NCI-H69 (cell line): ENCODE measurements around the gene B2M.
A peak's percentile ranks its signal among the peaks of the same experiment; 100 is the strongest.
"Not testable (repeated sequence)": the region's sequence is repeated elsewhere in the genome, so short reads cannot be mapped to it uniquely, and the experiment has no call there.

Source experiments
- DNase-seq: peaks from one replicate; lab custom pipeline; 2025; lab: John Stamatoyannopoulos, UW

Gene B2M

DNA sequence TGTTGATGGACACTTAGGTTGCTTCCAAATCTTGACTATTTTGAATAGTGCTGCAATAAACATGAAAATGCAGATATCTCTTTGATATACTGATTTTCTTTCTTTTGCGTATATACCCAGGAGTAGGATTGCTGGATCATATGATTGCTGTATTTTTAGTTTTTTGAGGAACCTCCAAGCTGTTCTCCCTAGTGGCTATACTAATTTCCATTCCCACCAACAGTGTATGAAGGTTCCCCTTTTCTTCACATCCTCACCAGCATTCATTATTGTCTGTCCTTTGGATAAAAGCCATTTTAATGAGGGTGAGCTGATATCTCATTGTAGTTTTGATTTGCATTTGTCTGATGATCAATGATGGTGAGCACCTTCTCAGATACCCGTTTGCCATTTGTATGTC, 12.7 kb upstream of the B2M start:
- DNase-seq = no peak

DNA sequence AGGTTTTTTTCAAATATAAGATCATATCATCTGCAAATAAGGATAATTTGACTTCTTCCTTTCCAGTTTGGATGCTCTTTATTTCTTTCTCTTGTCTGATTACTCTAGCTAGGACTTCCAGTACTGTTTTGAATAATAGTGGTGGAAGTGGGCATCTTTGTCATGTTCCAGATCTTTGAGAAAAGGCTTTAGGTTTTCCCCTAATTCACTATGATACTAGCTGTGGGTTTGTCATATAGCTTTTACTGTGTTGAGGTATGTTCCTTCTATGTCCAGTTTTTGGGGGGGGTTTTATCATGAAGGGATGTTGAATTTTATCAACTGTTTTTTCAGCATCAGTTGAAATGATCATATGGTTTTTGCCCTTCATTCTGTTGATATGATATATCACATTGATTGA, 10.6 kb upstream of the B2M start:
- not testable (repeated sequence) for DNase-seq

DNA sequence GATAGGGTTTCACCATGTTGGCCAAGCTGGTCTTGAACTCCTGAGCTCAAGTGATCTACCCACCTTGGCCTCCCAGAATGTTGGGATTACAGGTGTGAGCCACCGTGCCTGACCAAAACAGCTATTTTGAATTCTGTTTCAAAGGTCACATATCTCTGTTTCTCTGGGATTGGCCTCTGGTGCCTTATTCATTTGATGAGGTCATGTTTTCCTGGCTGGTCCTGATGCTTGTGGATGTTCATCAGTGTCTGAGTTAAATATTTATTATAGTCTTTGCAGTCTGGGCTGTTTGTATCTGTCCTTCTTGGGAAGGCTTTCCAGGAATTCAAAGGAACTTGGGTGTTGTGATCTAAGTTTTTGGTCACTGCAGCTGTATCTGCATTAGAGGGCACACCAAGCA, 5.3 kb upstream of the B2M start:
- no peak for DNase-seq

DNA sequence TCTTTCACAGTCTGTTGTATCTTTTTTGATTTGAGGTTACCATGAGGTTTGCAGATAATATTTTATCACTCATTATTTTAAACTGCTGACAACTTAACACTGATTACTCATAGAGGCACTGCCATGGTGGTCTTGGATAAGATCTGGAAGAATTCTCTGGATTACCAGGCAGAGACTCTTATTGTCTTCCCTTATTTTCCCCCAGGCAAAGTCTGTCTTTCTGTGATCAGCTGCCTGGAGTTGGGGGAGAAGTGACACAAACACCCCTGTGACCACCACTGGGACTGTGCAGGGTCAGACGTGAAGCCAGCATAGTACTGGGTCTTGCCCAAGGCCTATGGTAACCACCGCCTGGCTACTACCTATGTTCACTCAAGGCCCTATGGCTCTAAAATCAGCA, 4.9 kb upstream of the B2M start:
- no peak for DNase-seq

DNA sequence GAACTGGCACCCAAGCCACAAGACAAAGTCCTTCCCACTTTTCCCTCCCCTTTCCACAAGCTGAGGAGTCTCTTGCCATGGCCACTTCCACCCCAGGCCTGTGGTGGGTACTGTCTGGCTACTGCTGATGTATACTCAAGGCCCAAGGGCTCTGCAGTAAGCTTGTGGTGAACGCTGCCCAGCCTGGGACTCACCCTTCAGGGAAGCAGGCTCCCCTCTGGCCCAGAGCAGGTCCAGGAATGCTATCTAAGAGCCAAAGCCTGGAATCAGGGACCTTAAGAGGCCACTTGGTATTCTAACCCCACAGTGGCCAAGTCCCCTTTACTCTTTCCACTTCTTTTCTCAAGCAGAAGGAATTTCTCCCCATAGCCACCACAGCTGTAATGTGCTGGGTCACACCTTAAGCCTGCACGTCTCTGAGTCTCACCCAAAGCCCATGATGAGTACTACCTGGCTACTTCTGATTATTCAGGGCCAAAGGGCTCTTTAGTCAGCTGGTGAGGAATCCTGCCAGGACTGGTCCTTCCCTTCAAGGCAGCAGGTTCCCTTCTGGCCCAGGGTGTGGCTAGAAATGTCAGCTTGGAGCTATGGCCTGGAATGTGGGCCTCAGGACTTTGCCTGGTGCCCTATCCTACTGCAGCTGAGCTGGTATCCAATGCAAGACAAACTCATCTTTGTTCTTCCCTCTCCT, 4.2 kb upstream of the B2M start:
- no peak for DNase-seq

DNA sequence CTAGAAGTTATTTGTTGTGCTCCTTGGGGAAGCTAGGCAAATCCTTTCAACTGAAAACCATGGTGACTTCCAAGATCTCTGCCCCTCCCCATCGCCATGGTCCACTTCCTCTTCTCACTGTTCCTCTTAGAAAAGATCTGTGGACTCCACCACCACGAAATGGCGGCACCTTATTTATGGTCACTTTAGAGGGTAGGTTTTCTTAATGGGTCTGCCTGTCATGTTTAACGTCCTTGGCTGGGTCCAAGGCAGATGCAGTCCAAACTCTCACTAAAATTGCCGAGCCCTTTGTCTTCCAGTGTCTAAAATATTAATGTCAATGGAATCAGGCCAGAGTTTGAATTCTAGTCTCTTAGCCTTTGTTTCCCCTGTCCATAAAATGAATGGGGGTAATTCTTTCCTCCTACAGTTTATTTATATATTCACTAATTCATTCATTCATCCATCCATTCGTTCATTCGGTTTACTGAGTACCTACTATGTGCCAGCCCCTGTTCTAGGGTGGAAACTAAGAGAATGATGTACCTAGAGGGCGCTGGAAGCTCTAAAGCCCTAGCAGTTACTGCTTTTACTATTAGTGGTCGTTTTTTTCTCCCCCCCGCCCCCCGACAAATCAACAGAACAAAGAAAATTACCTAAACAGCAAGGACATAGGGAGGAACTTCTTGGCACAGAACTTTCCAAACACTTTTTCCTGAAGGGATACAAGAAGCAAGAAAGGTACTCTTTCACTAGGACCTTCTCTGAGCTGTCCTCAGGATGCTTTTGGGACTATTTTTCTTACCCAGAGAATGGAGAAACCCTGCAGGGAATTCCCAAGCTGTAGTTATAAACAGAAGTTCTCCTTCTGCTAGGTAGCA, 851 bp upstream of the B2M start:
- peak; percentile 55 for DNase-seq

DNA sequence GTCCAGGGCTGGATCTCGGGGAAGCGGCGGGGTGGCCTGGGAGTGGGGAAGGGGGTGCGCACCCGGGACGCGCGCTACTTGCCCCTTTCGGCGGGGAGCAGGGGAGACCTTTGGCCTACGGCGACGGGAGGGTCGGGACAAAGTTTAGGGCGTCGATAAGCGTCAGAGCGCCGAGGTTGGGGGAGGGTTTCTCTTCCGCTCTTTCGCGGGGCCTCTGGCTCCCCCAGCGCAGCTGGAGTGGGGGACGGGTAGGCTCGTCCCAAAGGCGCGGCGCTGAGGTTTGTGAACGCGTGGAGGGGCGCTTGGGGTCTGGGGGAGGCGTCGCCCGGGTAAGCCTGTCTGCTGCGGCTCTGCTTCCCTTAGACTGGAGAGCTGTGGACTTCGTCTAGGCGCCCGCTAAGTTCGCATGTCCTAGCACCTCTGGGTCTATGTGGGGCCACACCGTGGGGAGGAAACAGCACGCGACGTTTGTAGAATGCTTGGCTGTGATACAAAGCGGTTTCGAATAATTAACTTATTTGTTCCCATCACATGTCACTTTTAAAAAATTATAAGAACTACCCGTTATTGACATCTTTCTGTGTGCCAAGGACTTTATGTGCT, 527 bp downstream of the B2M start:
- DNase-seq = peak; percentile 75

DNA sequence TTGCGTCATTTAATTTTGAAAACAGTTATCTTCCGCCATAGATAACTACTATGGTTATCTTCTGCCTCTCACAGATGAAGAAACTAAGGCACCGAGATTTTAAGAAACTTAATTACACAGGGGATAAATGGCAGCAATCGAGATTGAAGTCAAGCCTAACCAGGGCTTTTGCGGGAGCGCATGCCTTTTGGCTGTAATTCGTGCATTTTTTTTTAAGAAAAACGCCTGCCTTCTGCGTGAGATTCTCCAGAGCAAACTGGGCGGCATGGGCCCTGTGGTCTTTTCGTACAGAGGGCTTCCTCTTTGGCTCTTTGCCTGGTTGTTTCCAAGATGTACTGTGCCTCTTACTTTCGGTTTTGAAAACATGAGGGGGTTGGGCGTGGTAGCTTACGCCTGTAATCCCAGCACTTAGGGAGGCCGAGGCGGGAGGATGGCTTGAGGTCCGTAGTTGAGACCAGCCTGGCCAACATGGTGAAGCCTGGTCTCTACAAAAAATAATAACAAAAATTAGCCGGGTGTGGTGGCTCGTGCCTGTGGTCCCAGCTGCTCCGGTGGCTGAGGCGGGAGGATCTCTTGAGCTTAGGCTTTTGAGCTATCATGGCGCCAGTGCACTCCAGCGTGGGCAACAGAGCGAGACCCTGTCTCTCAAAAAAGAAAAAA, 1.2 kb downstream of the B2M start:
- peak; percentile 80 for DNase-seq

DNA sequence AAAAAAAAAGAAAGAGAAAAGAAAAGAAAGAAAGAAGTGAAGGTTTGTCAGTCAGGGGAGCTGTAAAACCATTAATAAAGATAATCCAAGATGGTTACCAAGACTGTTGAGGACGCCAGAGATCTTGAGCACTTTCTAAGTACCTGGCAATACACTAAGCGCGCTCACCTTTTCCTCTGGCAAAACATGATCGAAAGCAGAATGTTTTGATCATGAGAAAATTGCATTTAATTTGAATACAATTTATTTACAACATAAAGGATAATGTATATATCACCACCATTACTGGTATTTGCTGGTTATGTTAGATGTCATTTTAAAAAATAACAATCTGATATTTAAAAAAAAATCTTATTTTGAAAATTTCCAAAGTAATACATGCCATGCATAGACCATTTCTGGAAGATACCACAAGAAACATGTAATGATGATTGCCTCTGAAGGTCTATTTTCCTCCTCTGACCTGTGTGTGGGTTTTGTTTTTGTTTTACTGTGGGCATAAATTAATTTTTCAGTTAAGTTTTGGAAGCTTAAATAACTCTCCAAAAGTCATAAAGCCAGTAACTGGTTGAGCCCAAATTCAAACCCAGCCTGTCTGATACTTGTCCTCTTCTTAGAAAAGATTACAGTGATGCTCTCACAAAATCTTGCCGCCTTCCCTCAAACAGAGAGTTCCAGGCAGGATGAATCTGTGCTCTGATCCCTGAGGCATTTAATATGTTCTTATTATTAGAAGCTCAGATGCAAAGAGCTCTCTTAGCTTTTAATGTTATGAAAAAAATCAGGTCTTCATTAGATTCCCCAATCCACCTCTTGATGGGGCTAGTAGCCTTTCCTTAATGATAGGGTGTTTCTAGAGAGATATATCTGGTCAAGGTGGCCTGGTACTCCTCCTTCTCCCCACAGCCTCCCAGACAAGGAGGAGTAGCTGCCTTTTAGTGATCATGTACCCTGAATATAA, 2.0 kb downstream of the B2M start:
- peak; percentile 65 for DNase-seq

DNA sequence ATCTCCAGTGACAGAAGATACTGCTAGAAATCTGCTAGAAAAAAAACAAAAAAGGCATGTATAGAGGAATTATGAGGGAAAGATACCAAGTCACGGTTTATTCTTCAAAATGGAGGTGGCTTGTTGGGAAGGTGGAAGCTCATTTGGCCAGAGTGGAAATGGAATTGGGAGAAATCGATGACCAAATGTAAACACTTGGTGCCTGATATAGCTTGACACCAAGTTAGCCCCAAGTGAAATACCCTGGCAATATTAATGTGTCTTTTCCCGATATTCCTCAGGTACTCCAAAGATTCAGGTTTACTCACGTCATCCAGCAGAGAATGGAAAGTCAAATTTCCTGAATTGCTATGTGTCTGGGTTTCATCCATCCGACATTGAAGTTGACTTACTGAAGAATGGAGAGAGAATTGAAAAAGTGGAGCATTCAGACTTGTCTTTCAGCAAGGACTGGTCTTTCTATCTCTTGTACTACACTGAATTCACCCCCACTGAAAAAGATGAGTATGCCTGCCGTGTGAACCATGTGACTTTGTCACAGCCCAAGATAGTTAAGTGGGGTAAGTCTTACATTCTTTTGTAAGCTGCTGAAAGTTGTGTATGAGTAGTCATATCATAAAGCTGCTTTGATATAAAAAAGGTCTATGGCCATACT, 4.0 kb downstream of the B2M start:
- no peak for DNase-seq

DNA sequence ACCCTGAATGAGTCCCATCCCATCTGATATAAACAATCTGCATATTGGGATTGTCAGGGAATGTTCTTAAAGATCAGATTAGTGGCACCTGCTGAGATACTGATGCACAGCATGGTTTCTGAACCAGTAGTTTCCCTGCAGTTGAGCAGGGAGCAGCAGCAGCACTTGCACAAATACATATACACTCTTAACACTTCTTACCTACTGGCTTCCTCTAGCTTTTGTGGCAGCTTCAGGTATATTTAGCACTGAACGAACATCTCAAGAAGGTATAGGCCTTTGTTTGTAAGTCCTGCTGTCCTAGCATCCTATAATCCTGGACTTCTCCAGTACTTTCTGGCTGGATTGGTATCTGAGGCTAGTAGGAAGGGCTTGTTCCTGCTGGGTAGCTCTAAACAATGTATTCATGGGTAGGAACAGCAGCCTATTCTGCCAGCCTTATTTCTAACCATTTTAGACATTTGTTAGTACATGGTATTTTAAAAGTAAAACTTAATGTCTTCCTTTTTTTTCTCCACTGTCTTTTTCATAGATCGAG, 4.5 kb downstream of the B2M start:
- no peak for DNase-seq

DNA sequence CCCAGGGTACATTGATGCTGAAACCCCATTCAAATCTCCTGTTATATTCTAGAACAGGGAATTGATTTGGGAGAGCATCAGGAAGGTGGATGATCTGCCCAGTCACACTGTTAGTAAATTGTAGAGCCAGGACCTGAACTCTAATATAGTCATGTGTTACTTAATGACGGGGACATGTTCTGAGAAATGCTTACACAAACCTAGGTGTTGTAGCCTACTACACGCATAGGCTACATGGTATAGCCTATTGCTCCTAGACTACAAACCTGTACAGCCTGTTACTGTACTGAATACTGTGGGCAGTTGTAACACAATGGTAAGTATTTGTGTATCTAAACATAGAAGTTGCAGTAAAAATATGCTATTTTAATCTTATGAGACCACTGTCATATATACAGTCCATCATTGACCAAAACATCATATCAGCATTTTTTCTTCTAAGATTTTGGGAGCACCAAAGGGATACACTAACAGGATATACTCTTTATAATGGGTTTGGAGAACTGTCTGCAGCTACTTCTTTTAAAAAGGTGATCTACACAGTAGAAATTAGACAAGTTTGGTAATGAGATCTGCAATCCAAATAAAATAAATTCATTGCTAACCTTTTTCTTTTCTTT, 5.8 kb downstream of the B2M start:
- no peak for DNase-seq

DNA sequence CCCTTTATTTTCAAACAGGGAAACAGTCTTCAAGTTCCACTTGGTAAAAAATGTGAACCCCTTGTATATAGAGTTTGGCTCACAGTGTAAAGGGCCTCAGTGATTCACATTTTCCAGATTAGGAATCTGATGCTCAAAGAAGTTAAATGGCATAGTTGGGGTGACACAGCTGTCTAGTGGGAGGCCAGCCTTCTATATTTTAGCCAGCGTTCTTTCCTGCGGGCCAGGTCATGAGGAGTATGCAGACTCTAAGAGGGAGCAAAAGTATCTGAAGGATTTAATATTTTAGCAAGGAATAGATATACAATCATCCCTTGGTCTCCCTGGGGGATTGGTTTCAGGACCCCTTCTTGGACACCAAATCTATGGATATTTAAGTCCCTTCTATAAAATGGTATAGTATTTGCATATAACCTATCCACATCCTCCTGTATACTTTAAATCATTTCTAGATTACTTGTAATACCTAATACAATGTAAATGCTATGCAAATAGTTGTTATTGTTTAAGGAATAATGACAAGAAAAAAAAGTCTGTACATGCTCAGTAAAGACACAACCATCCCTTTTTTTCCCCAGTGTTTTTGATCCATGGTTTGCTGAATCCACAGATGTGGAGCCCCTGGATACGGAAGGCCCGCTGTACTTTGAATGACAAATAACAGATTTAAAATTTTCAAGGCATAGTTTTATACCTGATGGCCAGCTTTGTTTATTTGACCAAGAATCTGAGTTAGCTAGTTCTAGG, 7.0 kb downstream of the B2M start:
- no peak for DNase-seq

DNA sequence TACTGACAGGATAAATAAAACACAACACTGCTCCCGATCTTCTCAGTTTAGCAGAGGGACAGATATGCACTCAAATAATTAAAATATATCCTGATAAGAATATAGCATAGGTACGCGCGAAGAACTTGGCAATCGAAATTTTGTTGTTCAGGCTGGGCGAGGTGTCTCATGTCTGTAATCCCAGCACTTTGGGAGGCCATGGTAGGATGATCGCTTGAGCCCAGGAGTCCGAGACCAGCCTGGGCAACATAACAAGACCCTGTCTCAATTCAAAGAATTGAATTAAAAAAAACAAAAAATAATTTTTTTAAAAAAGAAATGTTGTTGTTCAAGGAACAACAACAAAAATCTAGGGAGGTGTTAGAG, 7.6 kb downstream of the B2M start:
- no peak for DNase-seq

DNA sequence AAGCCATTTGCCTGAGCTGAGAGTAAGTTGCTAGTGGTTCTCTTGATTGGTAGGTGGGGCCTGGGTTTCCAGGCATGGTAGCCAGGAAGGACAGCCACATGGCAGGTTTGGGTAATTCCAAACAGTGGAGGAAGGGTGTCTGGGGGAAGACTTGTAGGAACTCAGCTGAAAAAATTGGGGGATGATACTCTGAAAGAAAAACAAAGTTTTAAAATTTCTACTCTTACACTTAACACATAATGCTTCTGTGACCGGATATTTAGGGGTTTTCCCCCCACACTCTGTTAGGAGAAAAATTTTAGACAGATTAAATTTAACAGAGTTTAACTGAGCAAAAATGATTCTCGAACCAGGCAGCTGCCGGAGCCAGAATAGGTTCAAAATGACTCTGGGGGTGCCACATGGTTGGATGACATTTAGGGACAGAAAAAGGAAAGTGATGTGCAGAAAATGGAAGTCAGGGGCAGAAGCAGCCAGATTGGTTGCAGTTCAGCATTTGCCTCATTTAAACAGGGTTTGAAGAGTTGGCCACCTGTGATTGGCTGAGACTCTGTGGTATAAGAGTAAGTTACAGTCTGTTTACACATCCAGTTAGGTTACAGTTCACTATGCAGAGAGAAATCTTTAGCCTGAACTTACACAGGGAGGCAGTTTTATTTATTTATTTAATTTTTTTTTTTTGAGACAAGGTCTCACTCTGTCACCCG, 8.1 kb downstream of the B2M start:
- DNase-seq = peak; percentile 10

DNA sequence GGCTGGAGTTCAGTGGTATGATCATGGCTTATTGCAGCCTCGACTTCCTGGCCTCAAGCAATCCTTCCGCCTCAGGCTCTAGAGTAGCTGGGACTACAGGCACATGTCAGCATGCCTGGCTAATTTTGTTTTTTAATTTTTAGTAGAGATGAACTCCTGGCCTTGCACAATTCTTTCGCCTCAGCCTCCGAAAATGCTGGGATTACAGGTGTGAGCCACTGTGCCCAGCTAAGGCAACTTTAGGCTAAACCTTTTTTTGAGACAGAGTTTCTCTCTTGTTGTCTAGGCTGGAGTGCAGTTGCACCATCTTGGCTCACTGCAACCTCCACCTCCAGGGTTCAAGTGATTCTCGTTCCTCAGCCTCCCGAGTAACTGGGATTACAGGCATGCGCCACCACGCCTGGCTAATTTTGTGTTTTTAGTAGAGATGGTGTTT, 8.7 kb downstream of the B2M start:
- not testable (repeated sequence) for DNase-seq

DNA sequence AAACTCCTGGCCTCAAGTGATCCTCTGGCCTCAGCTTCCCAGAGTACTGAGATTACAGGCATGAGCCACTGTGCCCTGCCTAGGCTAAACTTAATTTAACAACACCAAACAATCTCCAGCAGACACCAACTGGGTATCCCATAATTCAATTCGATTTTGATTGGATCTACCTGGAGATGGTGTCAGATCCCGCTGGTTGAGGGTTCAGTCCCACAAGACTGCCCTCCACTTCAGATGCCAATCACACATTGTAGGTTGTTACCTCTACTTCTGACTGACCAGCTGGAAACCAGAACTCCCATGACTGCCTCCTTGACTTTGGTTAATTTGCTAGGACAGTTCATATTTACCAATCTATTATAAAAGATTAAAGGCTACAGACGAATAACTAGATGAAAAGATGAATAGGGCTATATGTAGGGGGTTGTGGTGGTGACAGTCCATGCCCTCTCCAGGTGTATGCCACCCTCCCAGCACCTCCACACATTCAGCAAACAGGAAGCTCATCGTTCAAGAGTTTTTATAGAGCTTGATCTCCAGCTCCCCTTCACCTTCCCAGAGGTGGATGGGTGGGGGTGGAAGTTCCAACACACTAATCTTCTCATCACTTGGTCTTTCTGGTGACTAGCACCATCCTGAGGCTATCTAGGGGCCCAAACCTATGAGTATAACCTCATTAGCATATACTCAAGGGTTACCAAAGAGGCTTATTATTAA, 9.3 kb downstream of the B2M start:
- no peak for DNase-seq

DNA sequence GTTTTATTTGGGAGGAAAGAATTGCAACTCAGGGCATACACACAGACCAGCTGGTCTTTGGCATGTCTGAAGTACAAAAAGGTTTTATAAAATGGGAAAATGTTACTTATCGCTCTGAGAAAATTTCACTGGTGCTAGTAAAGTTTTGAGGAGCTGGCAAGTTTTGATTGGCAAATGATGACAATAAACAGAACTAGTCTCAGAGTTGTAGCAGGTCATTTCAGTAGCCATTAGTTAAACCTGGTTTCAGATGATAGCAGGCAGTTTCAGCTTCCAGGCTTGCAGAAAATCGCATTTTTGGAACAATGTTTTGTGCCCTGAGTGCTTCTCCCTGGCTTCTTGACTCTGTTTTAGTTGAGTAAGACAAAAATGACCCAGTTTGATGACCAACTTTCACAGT, 10.7 kb downstream of the B2M start:
- no peak for DNase-seq
